ENCODE measurements around the gene LRMDA. TPM values are rescaled to one million over a fixed set of nuclear protein-coding genes. Genes with fewer than 3 reads are reported as not detected.

Gene LRMDA
- total RNA-seq, 1 experiment from 2014 or later = 1.2 TPM

GRCh38 chr10:76274933-76275332, 843.5 kb downstream of the LRMDA start:
- Histone ChIP-seq H3K9ac (ENCODE audit: low read length) (no peak overlapping the region), H4K20me1 (ENCODE audit: low read length) (no peaks in the 10 kb centered on the region), H3K9me2 (replicated peaks; ENCODE audit: low read length) (no peaks in the 10 kb centered on the region), H3K4me3 (ENCODE audit: low read length) (no peak overlapping the region), H3K27me3 (ENCODE audit: low read length) (peaks cover 32% of the 10 kb centered on the region), H3F3A (ENCODE audit: low read length, unreplicated experiment) (no peaks in the 10 kb centered on the region), H3K79me2 (ENCODE audit: low read length) (no peaks in the 10 kb centered on the region), H3K9me3 (ENCODE audit: low read length) (peaks cover 26% of the 10 kb centered on the region), H3K4me1 (ENCODE audit: insufficient read depth, low read length) (no peaks in the 10 kb centered on the region), H3K36me3 (ENCODE audit: low read depth, low read length) (no peaks in the 10 kb centered on the region), H3K4me2 (ENCODE audit: low read length) (no peak overlapping the region), H2AFZ (ENCODE audit: low read length) (no peak overlapping the region), H3K27ac (ENCODE audit: low read length) (no peak overlapping the region)
- no TSS peak for BruUV-seq (replicated peaks)
- ChIA-PET CTCF (no interaction called here), POLR2A (ENCODE audit: unreplicated experiment) (no interaction called here)
- TF ChIP-seq EZH2 (IDR thresholded peaks at IDR 0.05; ENCODE audit: low read length, unreplicated experiment) (no peak), CTCF (conservative IDR thresholded peaks at IDR 0.05; ENCODE audit: low read depth, low read length) (no peak), EZH2phosphoT487 (IDR thresholded peaks at IDR 0.05; ENCODE audit: borderline replicate concordance, low read length) (no peak)
- ATAC-seq (no peak), DNase-seq (no peak)
- intact Hi-C loops (cut with micrococcal nuclease) = no loop called here

- CTCF ChIA-PET = no interaction called here
- no peak overlapping the region for H2AFZ ChIP-seq (ENCODE audit: low read length)
- H3K79me2 ChIP-seq (ENCODE audit: low read length) = no peaks in the 10 kb centered on the region
- DNase-seq = no peak
- H3K27me3 ChIP-seq (ENCODE audit: low read length) = peaks cover 27% of the 10 kb centered on the region
- no peaks in the 10 kb centered on the region for H4K20me1 ChIP-seq (ENCODE audit: low read length)
- H3K4me3 ChIP-seq (ENCODE audit: low read length) = no peak overlapping the region
- no peak for ATAC-seq
- TF ChIP-seq EZH2phosphoT487 (IDR thresholded peaks at IDR 0.05; ENCODE audit: borderline replicate concordance, low read length) (no peak), EZH2 (IDR thresholded peaks at IDR 0.05; ENCODE audit: low read length, unreplicated experiment) (no peak), CTCF (conservative IDR thresholded peaks at IDR 0.05; ENCODE audit: low read depth, low read length) (no peak)
- no peaks in the 10 kb centered on the region for H3K9me2 ChIP-seq (replicated peaks; ENCODE audit: low read length)
- POLR2A ChIA-PET (ENCODE audit: unreplicated experiment) = no interaction called here
- H3K4me1 ChIP-seq (ENCODE audit: insufficient read depth, low read length) = no peaks in the 10 kb centered on the region
- no peaks in the 10 kb centered on the region for H3F3A ChIP-seq (ENCODE audit: low read length, unreplicated experiment)
- no peak overlapping the region for H3K27ac ChIP-seq (ENCODE audit: low read length)
- H3K9me3 ChIP-seq (ENCODE audit: low read length) = peaks cover 25% of the 10 kb centered on the region
- H3K9ac ChIP-seq (ENCODE audit: low read length) = no peak overlapping the region
- intact Hi-C loops (cut with micrococcal nuclease) = no loop called here
- H3K4me2 ChIP-seq (ENCODE audit: low read length) = no peak overlapping the region
- no peaks in the 10 kb centered on the region for H3K36me3 ChIP-seq (ENCODE audit: low read depth, low read length)
- BruUV-seq (replicated peaks) = no TSS peak
These were observed 847.5 kb downstream of the LRMDA start for GRCh38 chr10:76278811-76279460.

- Histone ChIP-seq H3K4me3 (ENCODE audit: low read length) (no peak overlapping the region), H3F3A (ENCODE audit: low read length, unreplicated experiment) (no peaks in the 10 kb centered on the region), H4K20me1 (ENCODE audit: low read length) (no peaks in the 10 kb centered on the region), H3K9me2 (replicated peaks; ENCODE audit: low read length) (no peaks in the 10 kb centered on the region), H3K36me3 (ENCODE audit: low read depth, low read length) (no peaks in the 10 kb centered on the region), H3K27me3 (ENCODE audit: low read length) (peaks cover 27% of the 10 kb centered on the region), H3K9me3 (ENCODE audit: low read length) (no peaks in the 10 kb centered on the region), H3K9ac (ENCODE audit: low read length) (no peak overlapping the region), H3K27ac (ENCODE audit: low read length) (no peak overlapping the region), H3K4me2 (ENCODE audit: low read length) (no peak overlapping the region), H2AFZ (ENCODE audit: low read length) (no peak overlapping the region), H3K79me2 (ENCODE audit: low read length) (no peaks in the 10 kb centered on the region), H3K4me1 (ENCODE audit: insufficient read depth, low read length) (peaks cover 5% of the 10 kb centered on the region; the same call in 1 of the 2 replicates)
- no peak for ATAC-seq
- TF ChIP-seq EZH2phosphoT487 (IDR thresholded peaks at IDR 0.05; ENCODE audit: borderline replicate concordance, low read length) = no peak
- peak; percentile 57; the same call in 1 of the 2 replicates for TF ChIP-seq CTCF (conservative IDR thresholded peaks at IDR 0.05; ENCODE audit: low read depth, low read length)
- DNase-seq = no peak
- BruUV-seq (replicated peaks) = no TSS peak
- intact Hi-C loops (cut with micrococcal nuclease) = no loop called here
- ChIA-PET POLR2A (ENCODE audit: unreplicated experiment) (no interaction called here), CTCF (interaction anchor here (0.5 to 0.7 kb wide), 2 partner anchors 15 to 68 kb away, joined by 3 to 5 read pairs; no protein-coding TSS in a partner anchor)
These were observed 850.2 kb downstream of the LRMDA start for GRCh38 chr10:76281659-76282058.
